ENCODE results near the gene SLCO4A1. TPM values are rescaled to one million over a fixed set of nuclear protein-coding genes. Genes with fewer than 3 reads are reported as not detected.
A peak's percentile ranks its signal among the peaks of the same experiment; 100 is the strongest.

SLCO4A1 gene
- total and polyA plus RNA-seq, 5 donors: 4.1 to 15.5 (median 5.9) TPM

DNA sequence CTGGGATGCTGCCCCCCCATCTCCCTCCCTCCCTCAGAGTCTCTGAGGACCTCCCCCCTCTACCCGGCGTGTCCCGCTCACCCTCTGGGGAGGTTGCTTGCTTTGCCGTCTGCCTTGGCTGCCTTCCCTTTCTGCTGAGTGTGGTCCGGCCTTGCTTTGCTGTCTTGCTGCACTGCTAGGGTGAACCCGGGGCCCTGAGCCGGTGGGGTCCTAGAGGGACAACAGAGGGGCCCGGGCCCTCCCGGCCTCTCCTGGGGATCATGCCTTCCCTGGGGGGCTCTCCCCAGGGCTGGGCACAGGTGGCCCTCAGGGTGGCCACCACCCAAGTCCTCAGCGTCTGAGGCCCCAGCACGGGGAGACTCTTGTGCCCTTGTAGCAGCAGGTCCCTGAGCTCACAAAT lies 19.3 kb downstream of the SLCO4A1 start:
- Histone ChIP-seq H3K9me3 (ENCODE audit: control insufficient read depth, low read length) (no peaks in the 10 kb centered on the region), H3K27ac (ENCODE audit: low read length) (no peak overlapping the region), H3K4me3 (ENCODE audit: low read length) (no peak overlapping the region), H3K27me3 (ENCODE audit: control insufficient read depth, insufficient read depth) (no peaks in the 10 kb centered on the region), H3K4me1 (ENCODE audit: control insufficient read depth, insufficient read depth, low read length) (no peaks in the 10 kb centered on the region)
- 73% methylated on average over 11 of the region's 11 CpGs for WGBS
- peak in 1 of 3 donors; percentile 47 for DNase-seq
- intact Hi-C loops (cut with DNase I): no loop called here
- no peak for ATAC-seq

GRCh38 chr20:62662422-62662821 lies 20.1 kb downstream of the SLCO4A1 start:
- intact Hi-C loops (cut with DNase I): no loop called here
- DNase-seq (peak in 1 of 3 donors; percentile 59), ATAC-seq (no peak)
- H3K27ac ChIP-seq (ENCODE audit: low read length): no peak overlapping the region
- WGBS: 73% methylated on average over 6 of the region's 6 CpGs
- H3K27me3 ChIP-seq (ENCODE audit: control insufficient read depth, insufficient read depth): no peaks in the 10 kb centered on the region
- no peak overlapping the region for H3K4me3 ChIP-seq (ENCODE audit: low read length)
- no peaks in the 10 kb centered on the region for H3K4me1 ChIP-seq (ENCODE audit: control insufficient read depth, insufficient read depth, low read length)
- no peaks in the 10 kb centered on the region for H3K9me3 ChIP-seq (ENCODE audit: control insufficient read depth, low read length)

DNA sequence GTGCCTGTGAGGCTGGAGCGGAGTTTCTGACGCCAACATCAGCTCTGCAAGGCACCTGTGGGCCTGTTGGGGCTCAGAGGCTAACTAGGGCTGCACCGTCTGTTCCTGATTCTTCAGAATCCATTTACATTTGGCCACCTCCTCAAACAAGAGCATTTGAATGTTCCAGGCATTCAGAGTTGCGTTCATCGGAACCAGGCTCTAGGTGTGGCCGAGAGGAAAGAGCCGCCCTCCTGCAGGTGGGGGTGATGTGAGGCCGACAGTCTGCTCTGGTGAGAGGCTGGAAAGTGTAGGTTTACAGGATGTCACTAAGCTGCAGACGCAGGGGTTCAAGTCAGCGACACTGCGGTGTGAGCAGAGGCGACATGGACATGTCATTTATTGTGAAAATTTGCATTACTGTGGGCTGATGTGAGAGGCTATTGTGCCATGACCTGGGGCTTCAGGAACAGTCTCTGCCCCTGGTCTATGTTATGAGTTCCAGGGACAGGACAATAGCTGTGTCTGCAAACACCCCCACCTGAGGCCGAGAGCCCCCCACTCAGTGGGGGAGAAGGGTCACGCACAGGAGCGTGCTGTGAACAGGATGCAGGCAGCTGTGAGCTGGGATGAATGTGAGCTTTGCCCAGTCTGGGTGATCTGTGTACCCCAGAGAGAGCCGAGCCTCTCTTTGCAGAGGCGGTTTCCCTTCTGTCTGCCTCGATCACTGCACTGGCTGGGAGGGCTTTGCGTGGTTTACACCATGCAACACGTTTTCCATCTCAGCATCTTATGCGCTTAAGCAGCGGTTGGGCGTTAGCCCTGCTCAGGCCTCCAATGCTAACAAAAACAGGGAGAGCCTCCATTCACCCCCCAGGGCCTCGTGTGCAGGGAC lies 21.1 kb downstream of the SLCO4A1 start:
- no peaks in the 10 kb centered on the region for H3K4me1 ChIP-seq (ENCODE audit: control insufficient read depth, insufficient read depth, low read length)
- intact Hi-C loops (cut with DNase I): no loop called here
- DNase-seq (peak in 1 of 3 donors; percentile 14), ATAC-seq (no peak)
- WGBS: 88% methylated on average over 24 of the region's 24 CpGs
- no peak overlapping the region for H3K27ac ChIP-seq (ENCODE audit: low read length)
- no peaks in the 10 kb centered on the region for H3K27me3 ChIP-seq (ENCODE audit: control insufficient read depth, insufficient read depth)
- H3K9me3 ChIP-seq (ENCODE audit: control insufficient read depth, low read length): no peaks in the 10 kb centered on the region
- no peak overlapping the region for H3K4me3 ChIP-seq (ENCODE audit: low read length)

- no peak for ATAC-seq
- no peaks in the 10 kb centered on the region for H3K4me1 ChIP-seq (ENCODE audit: control insufficient read depth, insufficient read depth, low read length)
- intact Hi-C loops (cut with DNase I): no loop called here
- no peaks in the 10 kb centered on the region for H3K27me3 ChIP-seq (ENCODE audit: control insufficient read depth, insufficient read depth)
- DNase-seq: peak in 1 of 3 donors; percentile 47
- H3K27ac ChIP-seq (ENCODE audit: low read length): no peak overlapping the region
- WGBS: 93% methylated on average over 18 of the region's 18 CpGs
- H3K4me3 ChIP-seq (ENCODE audit: low read length): no peak overlapping the region
- H3K9me3 ChIP-seq (ENCODE audit: control insufficient read depth, low read length): no peaks in the 10 kb centered on the region
These were observed 22.0 kb downstream of the SLCO4A1 start for GRCh38 chr20:62664019-62664971.

GRCh38 chr20:62665153-62665754 lies 23.0 kb downstream of the SLCO4A1 start:
- WGBS: 92% methylated on average over 12 of the region's 12 CpGs
- H3K9me3 ChIP-seq (ENCODE audit: control insufficient read depth, low read length): no peaks in the 10 kb centered on the region
- no peak overlapping the region for H3K4me3 ChIP-seq (ENCODE audit: low read length)
- no peaks in the 10 kb centered on the region for H3K4me1 ChIP-seq (ENCODE audit: control insufficient read depth, insufficient read depth, low read length)
- ATAC-seq: no peak
- no peaks in the 10 kb centered on the region for H3K27me3 ChIP-seq (ENCODE audit: control insufficient read depth, insufficient read depth)
- peak in 1 of 3 donors; percentile 57 for DNase-seq
- H3K27ac ChIP-seq (ENCODE audit: low read length): no peak overlapping the region
- intact Hi-C loops (cut with DNase I): loop anchor here in 3 of 4 donors (5.0 kb wide), 2 partner anchors 127 to 142 kb away; no protein-coding TSS in a partner anchor

DNA sequence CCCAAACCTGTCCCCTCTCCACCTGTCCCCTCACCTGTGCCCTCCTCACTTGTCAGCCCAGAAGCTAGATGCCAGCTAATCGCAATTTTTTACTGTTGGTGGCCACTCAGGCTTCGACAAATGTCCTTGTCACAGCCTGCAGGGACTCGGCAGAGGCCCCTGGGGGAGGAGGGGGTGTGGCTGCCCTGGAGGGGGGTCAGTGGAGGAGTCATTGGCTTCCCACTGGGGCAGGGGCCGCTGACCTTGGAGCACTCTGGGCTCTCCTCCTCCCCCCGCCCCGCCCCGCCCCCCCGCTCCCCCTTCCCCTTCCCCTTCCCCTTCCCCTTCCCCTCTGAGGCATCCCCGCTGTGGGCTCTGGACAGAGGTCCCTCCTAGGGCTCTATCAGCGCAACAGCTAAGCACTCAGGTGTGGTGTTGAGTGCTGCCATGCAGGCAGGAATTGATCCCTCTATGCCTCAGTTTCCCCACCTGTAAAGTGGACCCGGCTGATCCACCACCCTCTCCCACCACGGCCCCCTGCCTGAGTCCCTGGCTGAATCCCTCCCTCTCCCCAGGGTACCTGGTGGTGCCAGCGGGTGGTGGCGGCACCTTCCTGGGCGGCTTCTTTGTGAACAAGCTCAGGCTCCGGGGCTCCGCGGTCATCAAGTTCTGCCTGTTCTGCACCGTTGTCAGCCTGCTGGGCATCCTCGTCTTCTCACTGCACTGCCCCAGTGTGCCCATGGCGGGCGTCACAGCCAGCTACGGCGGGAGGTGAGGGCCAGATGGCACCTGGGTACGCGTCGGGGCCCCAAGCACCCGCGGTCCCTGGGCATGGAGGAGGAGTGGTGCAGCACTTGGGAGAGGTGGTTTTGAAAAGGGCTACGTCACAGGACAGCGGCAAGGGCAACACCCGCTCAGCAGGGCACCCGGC lies 23.8 kb downstream of the SLCO4A1 start:
- no peak overlapping the region for H3K27ac ChIP-seq (ENCODE audit: low read length)

DNA sequence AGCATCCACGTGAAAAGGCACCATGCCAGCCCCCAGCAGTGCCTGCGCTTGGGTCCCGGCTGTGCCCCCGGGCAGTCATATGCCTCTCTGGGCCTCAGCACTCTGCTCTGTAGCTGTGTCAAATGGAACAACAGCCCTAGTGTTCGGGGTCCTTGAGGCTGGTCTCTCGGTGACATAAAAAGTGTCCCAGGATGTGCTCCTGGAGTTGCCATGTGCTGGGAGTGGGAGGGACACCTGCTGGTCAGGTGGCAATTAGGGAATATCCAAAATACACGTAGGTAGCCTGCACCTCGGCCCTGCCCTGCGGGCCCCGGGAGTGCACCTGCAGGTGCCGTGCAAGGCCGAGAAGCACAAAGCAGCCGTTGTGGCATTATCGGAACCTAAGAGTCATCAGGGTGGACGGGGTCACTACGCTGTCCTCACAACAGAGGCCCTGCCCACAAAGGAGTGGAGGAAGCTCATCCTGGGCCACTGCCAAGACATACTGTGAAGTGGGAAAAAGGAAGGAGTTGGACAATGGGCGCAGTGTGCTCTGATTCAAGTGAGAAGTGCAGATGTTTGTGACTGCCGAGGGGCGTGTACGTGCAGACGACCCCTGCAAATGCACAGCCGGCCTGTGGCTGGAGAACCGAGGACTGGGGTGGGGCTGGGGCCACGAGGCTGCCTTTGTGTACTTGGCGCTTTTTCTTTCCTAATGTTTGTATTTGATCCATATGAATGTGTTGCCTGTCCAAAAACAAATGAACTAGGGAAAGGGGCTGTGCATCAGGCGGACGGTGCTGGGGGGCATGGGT lies 24.6 kb downstream of the SLCO4A1 start:
- intact Hi-C loops (cut with DNase I): loop anchor here in 3 of 4 donors (5.0 kb wide), 2 partner anchors 125 to 140 kb away; no protein-coding TSS in a partner anchor
- Histone ChIP-seq H3K27me3 (ENCODE audit: control insufficient read depth, insufficient read depth) (no peaks in the 10 kb centered on the region), H3K27ac (ENCODE audit: low read length) (no peak overlapping the region), H3K4me1 (ENCODE audit: control insufficient read depth, insufficient read depth, low read length) (no peaks in the 10 kb centered on the region), H3K9me3 (ENCODE audit: control insufficient read depth, low read length) (no peaks in the 10 kb centered on the region), H3K4me3 (ENCODE audit: low read length) (no peak overlapping the region)
- WGBS: 49% methylated on average over 27 of the region's 27 CpGs
- peak; percentile 73 to 85 (median 83) for DNase-seq
- ATAC-seq: peak; percentile 51 to 74

More for the DNA sequence above, 23.8 kb downstream of the SLCO4A1 start:
- intact Hi-C loops (cut with DNase I): loop anchor here in 3 of 4 donors (5.0 kb wide), 2 partner anchors 126 to 141 kb away; no protein-coding TSS in a partner anchor
- H3K4me1 ChIP-seq (ENCODE audit: control insufficient read depth, insufficient read depth, low read length): no peaks in the 10 kb centered on the region
- H3K4me3 ChIP-seq (ENCODE audit: low read length): no peak overlapping the region
- no peak for DNase-seq
- WGBS: 71% methylated on average over 30 of the region's 33 CpGs
- H3K27me3 ChIP-seq (ENCODE audit: control insufficient read depth, insufficient read depth): no peaks in the 10 kb centered on the region
- no peaks in the 10 kb centered on the region for H3K9me3 ChIP-seq (ENCODE audit: control insufficient read depth, low read length)
- ATAC-seq: peak in 1 of 2 donors; percentile 11

- DNase-seq: no peak
- Histone ChIP-seq H3K27me3 (ENCODE audit: control insufficient read depth, insufficient read depth) (no peaks in the 10 kb centered on the region), H3K9me3 (ENCODE audit: control insufficient read depth, low read length) (no peaks in the 10 kb centered on the region), H3K4me3 (ENCODE audit: low read length) (no peak overlapping the region), H3K27ac (ENCODE audit: low read length) (no peak overlapping the region), H3K4me1 (ENCODE audit: control insufficient read depth, insufficient read depth, low read length) (no peaks in the 10 kb centered on the region)
- no peak for ATAC-seq
- 78% methylated on average over 30 of the region's 30 CpGs for WGBS
- intact Hi-C loops (cut with DNase I): loop anchor here in 3 of 4 donors (2.0 to 5.0 kb wide), 3 partner anchors 125 to 140 kb away; no protein-coding TSS in a partner anchor
These were observed 25.5 kb downstream of the SLCO4A1 start for GRCh38 chr20:62667530-62668440.
